NCI-H345 treated with DMSO at 0.1 percent for 48 hours (cell line): ENCODE measurements around the gene RALGPS1.
A peak's percentile ranks its signal among the peaks of the same experiment; 100 is the strongest.
"Not testable (repeated sequence)": the region's sequence is repeated elsewhere in the genome, so short reads cannot be mapped to it uniquely, and the experiment has no call there.

Experiments
- DNase-seq: peaks from one replicate; lab custom pipeline; 2025; ENCODE audit not compliant: unreplicated experiment; lab: John Stamatoyannopoulos, UW

Gene RALGPS1

DNA sequence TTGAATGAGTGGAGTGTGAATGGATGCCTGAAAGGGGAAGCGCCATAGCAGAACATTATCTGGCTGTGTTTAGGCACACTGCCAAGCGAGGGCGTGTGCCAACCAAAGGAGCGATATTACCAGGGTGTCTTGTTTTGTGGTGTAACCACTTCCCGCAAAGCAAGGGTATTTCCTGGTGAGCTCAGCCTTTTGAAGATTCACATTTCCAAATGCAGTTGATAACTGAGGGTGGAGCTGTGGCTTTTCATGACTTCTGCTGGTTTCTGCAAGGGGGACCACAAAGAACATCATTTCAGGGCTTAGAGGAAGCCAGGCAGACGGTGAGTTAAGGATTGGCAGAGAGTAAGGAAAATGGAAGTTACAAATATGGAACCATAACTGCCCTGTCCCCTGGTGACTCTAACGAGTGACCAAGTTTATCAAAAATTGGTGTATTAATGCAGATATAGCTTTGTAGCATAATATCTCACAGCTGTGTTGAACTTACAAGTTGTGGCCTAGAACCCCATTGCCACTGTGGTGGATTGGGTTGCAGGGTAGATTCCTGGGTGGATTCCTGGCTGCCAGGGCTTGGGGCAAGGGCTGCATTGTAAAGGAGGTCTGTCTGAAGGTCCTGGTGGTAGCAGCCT is 71.4 kb downstream of the RALGPS1 start:
- peak; percentile 91 for DNase-seq

DNA sequence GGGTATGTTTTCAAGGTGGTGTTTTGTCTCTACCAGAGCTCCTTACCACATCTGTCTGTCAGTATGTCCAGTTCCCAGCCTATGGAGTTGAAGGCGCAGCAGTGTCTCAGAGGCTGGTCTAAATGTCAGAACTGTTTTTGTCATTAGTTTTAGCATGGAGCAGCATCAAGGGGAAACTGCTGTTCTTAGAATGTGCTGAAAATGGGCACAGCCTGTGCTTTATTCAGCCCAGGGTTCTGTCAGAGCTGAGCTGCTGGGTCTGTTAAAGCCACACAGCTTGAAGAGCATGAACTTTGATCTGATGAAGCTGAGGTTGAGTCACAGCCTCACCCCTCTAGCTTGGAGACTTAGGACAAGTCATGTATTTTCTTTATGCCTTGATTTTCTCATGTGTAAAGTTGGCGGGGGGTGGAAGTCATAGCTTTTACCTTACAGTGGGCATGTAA is 71.9 kb downstream of the RALGPS1 start:
- no peak for DNase-seq

DNA sequence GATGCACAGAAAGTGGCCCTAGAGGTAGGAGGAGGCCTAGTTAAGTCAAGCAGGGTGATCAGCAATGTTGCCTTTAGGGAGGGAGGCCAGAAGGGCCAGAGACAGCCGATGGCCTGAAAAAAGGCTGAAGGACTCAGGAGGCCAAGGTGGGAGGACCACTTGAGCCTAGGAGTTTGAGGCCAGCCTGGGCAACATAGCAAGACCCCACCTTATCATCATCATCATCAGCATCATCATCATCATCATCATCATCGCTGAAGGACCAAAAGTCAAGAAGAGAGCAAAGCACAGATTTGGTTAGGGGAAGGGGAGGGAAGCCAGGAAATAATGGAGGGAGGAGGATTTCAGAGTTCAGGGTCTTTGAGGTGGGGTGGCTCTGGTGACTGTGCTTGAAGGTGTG is 74.3 kb downstream of the RALGPS1 start:
- DNase-seq, result no peak

DNA sequence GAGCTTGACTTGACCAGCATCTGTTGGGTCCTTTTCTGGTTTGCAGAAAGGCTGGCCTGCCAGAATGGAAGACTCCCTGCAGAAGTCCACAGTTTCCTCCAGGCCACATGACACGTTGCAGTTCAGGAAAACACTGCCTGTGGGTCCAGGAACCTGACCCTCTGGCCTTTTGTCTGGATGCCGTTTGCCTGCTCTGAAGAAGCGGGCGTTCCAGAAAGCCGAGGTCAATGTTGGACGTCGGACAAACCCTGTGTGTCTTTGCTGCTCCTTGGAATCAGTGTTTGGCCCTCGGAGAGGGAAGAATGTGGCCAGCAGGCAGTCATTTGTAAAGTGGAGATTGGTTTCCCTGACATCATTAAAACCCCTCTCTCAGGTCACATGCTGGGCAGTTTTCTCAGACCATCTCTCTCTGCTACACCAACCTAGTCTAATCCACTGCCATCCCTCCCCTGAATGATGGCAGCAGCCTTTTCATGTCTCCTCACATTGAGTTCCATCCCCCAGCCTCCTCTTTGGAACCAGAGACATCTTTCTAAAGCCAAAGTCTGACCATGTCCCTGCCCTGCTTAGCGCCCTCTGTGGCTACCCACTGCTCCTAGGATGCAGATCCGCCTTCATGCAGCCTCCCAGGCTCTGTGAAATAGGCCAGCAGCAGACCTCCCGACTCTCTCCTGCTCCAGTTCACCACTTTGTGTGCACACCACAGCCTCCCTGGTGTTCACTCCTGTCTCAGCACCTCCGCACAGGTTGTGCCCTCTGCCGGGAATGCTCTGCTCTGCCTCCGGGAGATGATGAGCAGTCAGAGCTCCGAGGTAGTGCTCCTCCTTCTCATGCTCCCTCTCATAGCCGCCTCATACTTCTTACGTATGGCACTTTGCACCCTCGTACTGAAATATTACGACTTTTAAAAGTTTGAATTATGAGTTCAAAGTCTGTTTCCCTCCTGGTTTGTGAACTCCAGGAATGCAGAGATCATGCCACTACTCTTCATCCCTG is 75.6 kb downstream of the RALGPS1 start:
- no peak for DNase-seq

GRCh38 chr9:126991183-126991582 is 76.6 kb downstream of the RALGPS1 start:
- DNase-seq, result no peak

DNA sequence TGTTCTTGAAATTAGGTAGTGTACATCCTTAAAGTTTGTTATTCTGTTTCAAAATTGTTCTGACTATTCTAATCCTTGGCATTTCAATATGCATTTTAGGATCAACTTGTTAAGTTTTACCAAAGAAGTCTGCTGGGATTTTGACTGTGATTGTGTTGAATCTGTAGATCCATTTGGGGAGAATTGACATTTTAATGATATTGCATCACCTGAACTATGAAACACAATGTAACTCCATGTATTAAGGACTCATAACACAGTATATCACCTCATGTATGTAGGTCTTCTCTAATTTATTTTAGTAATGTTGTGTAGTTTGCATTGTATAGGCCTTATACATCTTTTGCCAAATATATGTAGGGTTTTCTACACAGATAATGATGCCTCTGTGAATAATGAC is 77.8 kb downstream of the RALGPS1 start:
- no peak for DNase-seq

GRCh38 chr9:126999315-127000068 is 84.9 kb downstream of the RALGPS1 start:
- DNase-seq, result no peak

- DNase-seq, result no peak
These were observed 90.6 kb downstream of the RALGPS1 start for GRCh38 chr9:127004946-127005769.

DNA sequence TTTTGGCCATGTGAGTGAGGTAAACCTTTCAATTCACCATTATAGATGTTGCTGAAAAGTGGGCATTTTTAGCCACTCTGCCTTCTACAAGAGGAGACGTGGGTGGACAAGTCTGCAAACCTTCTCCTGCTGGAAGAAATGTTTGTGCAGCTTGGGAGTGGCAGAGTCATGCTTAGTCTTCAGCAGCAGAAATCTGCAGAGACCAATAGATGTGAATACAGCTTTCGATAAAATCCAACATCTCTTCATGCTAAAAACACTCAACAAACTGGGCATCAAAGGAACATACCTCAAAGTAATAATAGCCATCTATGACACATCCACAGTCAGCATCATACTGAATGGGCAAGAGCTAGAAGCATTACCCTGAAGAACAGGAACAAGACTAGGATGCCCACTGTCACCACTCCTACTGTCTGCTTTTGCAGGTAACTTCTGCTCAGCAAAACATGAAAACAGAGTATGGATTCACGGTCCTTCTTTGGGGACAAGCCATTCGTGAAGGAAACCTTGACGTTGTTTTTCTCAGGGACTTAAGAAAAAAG is 91.3 kb downstream of the RALGPS1 start:
- no peak for DNase-seq

DNA sequence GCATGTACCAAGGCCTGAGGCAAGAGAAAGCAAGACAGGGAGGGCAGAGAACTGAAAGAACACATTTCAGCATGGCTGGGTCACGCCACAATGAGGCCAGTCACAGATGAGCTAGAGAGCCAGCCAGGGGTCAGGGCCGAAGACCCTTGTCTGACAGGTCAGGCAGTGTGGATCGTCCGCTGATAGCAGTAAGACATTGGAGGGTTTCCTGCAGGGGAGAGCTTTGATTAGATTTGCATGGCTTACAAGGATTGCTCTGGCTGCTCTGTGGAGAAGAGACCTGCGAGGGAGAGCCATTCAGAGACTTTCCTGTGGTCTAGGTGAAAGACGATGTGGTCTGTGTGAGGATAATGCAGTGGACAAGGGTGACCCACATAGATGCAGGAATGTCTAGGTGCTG is 93.1 kb downstream of the RALGPS1 start:
- no peak for DNase-seq

DNA sequence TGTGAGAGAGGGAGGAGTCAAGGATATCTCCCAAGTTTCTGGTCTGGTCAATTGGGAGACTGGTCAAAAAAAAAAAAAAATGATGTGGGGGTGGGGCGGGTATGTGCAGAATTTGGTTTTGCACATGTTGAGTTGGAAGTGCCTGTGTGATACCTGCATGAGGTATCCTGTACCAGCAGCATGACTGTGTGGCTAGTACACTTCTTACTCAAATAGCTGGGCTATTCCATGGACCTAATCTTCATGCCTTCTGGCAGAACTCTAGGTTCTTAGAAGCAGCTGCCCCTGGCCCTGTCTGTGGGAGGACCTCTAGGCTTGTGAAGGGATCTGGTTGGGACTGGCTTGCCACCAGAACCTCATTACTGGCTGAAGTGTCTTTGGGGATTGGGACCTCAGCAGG is 93.5 kb downstream of the RALGPS1 start:
- DNase-seq, result no peak

DNA sequence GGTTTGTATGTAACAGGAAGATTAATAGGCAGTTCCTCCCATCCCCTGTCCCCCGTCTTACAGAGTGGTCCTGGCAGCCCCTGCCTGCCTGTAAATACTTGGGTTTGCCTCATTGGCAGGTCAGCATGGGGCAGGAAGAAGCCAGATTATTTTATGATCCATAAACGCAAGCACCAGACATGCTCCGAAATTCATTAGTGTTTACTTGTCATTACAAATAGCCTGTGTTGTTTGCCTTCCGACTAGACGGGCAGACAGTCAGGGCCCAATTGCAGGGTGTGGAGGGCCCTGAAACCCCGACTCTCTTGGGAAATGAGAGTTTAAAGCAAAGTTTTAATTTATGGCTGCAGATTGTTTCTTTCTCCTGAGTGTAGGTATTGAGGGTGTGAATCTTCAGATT is 97.2 kb downstream of the RALGPS1 start:
- DNase-seq, result no peak

DNA sequence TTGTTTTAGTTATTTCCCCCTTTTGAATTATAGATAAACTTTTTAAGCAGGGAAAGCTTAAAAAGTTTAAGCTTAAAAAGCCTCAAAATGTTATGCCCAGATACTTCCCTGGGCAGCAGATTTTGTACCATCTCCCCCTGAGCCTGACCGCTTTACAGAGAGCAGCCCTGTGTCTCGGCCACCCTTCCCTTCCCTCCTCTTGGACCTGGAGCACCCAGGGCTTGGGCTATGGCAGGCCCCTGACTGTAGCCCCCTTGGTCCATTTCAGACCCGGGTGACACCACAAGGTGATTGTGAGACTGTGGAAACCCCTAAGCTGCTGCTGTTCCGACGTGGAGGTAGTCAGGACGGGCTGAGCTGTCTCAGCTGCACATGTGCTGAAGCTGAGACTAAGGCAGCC is 97.7 kb downstream of the RALGPS1 start:
- DNase-seq, result no peak

DNA sequence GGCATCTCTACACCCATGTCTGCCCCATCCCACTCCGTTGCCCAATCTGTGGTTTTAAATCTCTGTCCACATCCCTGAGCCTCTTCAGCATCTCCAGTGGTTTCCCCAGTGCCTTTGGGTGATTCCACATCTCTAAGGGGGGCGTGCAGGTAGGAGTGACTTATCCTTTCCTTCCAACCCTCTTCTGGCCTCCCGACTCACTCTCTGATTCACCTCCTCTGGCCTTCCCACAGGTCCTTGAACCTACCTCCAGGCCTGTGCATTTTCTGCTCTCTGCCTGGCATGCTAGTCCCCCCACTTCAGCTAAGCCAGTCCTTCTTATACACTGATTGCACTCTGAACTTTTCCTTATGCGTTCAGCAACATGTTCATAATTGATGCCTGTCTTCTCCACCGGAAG is 99.0 kb downstream of the RALGPS1 start:
- DNase-seq, result no peak

GRCh38 chr9:127014216-127014909 is 99.8 kb downstream of the RALGPS1 start:
- DNase-seq, result no peak

- DNase-seq, result no peak
These were observed 100.4 kb downstream of the RALGPS1 start for GRCh38 chr9:127014910-127015540.

GRCh38 chr9:127015921-127016512 is 101.4 kb downstream of the RALGPS1 start:
- no peak for DNase-seq

GRCh38 chr9:127017979-127018378 is 103.4 kb downstream of the RALGPS1 start:
- not testable (repeated sequence) for DNase-seq

GRCh38 chr9:127018935-127019334 is 104.4 kb downstream of the RALGPS1 start:
- DNase-seq, result no peak
